Measurements from ENCODE around the gene NTM.

NTM gene

DNA sequence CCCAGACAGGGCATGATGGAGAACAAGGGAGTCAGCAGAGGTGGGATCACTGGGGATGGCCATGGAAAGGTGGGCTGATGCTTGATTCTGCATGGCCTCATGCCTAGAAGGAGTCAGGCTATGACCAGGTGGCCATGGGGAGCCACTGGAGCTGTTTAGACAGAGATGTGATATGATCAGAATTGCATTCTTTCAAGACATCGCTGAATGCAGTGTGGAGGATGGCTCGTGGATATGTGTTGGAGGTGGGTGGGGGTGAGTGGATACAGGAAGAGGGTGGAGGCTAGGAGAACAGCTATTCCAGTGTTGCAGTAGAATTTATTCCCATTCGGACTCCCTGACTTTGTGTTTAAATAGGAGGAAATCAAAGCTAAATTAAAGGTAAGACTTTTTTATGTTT lies 841.1 kb downstream of the NTM start:
- Histone ChIP-seq H3K27ac (no peak overlapping the region), H3K9me3 (ENCODE audit: severe bottlenecking) (no peaks in the 10 kb centered on the region), H3K36me3 (no peaks in the 10 kb centered on the region), H3K4me3 (ENCODE audit: low read depth, low read length) (no peak overlapping the region), H3K27me3 (ENCODE audit: insufficient read depth, low read depth, severe bottlenecking) (no peaks in the 10 kb centered on the region)
- DNase-seq = no peak
- TF ChIP-seq CTCF (IDR thresholded peaks at IDR 0.05; ENCODE audit: low read depth, low read length) = no peak

- H3K36me3 ChIP-seq = no peaks in the 10 kb centered on the region
- no peak for TF ChIP-seq CTCF (IDR thresholded peaks at IDR 0.05; ENCODE audit: low read depth, low read length)
- no peak for DNase-seq
- H3K9me3 ChIP-seq (ENCODE audit: severe bottlenecking) = no peaks in the 10 kb centered on the region
- no peak overlapping the region for H3K27ac ChIP-seq
- no peaks in the 10 kb centered on the region for H3K27me3 ChIP-seq (ENCODE audit: insufficient read depth, low read depth, severe bottlenecking)
- no peak overlapping the region for H3K4me3 ChIP-seq (ENCODE audit: low read depth, low read length)
Observed at GRCh38 chr11:132217856-132218255, 847.4 kb downstream of the NTM start.

- Histone ChIP-seq H3K27ac (no peak overlapping the region), H3K36me3 (no peaks in the 10 kb centered on the region), H3K4me3 (ENCODE audit: low read depth, low read length) (no peak overlapping the region), H3K9me3 (ENCODE audit: severe bottlenecking) (no peaks in the 10 kb centered on the region), H3K27me3 (ENCODE audit: insufficient read depth, low read depth, severe bottlenecking) (no peaks in the 10 kb centered on the region)
- DNase-seq = no peak
- no peak for TF ChIP-seq CTCF (IDR thresholded peaks at IDR 0.05; ENCODE audit: low read depth, low read length)
Observed at GRCh38 chr11:132220474-132220873, 850.1 kb downstream of the NTM start.

DNA sequence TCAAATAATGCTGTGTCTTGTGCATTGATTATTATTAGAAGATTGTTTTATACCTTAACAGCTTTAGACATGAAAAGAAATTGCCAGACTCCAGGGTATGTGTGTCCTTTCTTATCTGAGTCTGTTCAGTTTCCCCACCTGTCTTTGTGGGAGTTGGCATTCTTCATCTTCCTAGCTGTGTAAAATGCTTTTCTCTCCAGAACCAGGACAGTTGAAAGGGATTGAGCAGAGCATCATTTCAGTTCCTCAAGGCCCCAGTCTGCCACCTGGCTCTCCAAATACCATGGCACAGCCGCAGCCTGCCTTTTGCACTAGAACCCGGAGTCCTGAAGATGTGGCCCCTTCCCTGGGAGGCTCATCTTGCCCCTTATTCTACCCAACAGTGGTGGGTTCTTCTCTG lies 851.9 kb downstream of the NTM start:
- no peak for TF ChIP-seq CTCF (IDR thresholded peaks at IDR 0.05; ENCODE audit: low read depth, low read length)
- DNase-seq = no peak
- Histone ChIP-seq H3K27ac (no peak overlapping the region), H3K27me3 (ENCODE audit: insufficient read depth, low read depth, severe bottlenecking) (no peaks in the 10 kb centered on the region), H3K9me3 (ENCODE audit: severe bottlenecking) (no peaks in the 10 kb centered on the region), H3K4me3 (ENCODE audit: low read depth, low read length) (no peak overlapping the region), H3K36me3 (no peaks in the 10 kb centered on the region)

DNA sequence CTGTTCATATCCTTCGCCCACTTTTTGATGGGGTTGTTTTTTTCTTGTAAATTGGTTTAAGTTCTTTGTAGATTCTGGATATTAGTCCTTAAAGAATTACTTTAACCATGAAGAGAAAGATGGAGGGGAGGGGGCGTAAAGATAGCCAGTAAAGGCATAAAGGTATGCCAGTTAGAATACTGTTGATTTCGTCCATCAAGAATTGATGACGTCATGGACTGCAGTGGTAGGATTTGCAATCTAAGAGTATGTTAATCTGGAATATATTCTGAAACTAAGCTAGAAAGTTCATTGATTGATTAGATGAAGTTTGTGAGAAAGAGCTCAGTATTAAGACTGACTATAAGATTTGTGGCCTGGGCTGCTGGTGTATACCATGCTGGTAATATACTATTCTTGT lies 856.1 kb downstream of the NTM start:
- no peaks in the 10 kb centered on the region for H3K36me3 ChIP-seq
- no peak for DNase-seq
- no peaks in the 10 kb centered on the region for H3K27me3 ChIP-seq (ENCODE audit: insufficient read depth, low read depth, severe bottlenecking)
- H3K27ac ChIP-seq = no peak overlapping the region
- TF ChIP-seq CTCF (IDR thresholded peaks at IDR 0.05; ENCODE audit: low read depth, low read length) = no peak
- no peaks in the 10 kb centered on the region for H3K9me3 ChIP-seq (ENCODE audit: severe bottlenecking)
- H3K4me3 ChIP-seq (ENCODE audit: low read depth, low read length) = no peak overlapping the region

DNA sequence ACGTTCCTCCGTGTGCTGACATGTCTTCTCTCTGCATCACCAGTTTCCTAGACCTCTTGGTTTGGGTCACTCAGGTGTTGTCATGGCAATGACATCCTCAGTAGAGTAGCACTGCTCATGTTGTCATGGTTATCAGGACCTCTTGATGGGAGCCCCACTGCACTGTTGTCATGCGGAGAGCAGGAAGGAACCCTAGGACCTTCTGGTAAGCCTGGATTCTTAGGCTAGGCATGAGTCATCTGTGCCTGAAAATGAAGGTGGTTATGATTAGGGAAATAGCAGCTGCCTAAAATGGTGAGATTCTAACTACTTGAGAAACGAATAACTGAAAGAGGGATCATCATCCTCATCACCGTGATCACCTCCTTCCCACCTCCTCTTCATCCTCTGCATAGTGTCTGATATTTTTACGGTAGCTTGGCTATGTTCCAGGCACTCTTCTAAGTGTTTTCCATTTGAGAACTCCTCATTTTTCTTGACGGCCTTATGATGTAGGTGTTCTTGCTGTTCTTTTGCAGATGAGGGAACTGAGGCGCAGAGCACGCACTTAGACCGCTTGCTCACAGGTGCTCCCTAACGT lies 858.4 kb downstream of the NTM start:
- no peak for TF ChIP-seq CTCF (IDR thresholded peaks at IDR 0.05; ENCODE audit: low read depth, low read length)
- H3K27ac ChIP-seq = no peak overlapping the region
- no peaks in the 10 kb centered on the region for H3K9me3 ChIP-seq (ENCODE audit: severe bottlenecking)
- no peaks in the 10 kb centered on the region for H3K36me3 ChIP-seq
- no peak for DNase-seq
- no peaks in the 10 kb centered on the region for H3K27me3 ChIP-seq (ENCODE audit: insufficient read depth, low read depth, severe bottlenecking)
- no peak overlapping the region for H3K4me3 ChIP-seq (ENCODE audit: low read depth, low read length)

Measured in WERI-Rb-1 (cell line).